ENCODE measurements around the gene RFX3.

Gene RFX3

DNA sequence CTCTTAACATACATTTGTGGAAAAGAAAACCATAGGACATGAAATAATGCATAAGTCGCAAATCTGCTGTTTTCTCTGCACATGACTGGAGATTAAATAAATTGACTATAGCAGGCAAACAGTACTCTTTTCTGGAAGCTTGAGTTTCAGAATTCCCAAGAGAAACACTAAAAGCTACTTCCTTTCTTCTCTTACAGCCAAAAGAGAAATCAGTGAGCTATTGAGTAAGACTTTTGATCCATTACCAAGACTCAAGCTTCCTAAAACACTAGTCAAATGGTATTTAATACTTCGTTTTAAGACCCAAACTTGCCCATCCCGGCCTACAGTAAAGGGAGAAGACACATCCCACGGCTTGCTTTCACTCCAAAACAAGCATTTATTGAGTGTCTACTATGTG lies 346.1 kb downstream of the RFX3 start:
- no peak overlapping the region for H3K27ac ChIP-seq
- no peaks in the 10 kb centered on the region for H3K79me2 ChIP-seq
- no peak overlapping the region for H2AFZ ChIP-seq
- no peaks in the 10 kb centered on the region for H3K4me1 ChIP-seq
- H3K4me2 ChIP-seq (ENCODE audit: low read length): no peak overlapping the region
- H3K4me3 ChIP-seq (ENCODE audit: low read depth, low read length): no peak overlapping the region
- no peaks in the 10 kb centered on the region for H3K36me3 ChIP-seq (ENCODE audit: control insufficient read depth, insufficient read depth, low read length)
- H3K27me3 ChIP-seq (ENCODE audit: control insufficient read depth, insufficient read depth, low read length): no peaks in the 10 kb centered on the region
- TF ChIP-seq, protein P1, sequence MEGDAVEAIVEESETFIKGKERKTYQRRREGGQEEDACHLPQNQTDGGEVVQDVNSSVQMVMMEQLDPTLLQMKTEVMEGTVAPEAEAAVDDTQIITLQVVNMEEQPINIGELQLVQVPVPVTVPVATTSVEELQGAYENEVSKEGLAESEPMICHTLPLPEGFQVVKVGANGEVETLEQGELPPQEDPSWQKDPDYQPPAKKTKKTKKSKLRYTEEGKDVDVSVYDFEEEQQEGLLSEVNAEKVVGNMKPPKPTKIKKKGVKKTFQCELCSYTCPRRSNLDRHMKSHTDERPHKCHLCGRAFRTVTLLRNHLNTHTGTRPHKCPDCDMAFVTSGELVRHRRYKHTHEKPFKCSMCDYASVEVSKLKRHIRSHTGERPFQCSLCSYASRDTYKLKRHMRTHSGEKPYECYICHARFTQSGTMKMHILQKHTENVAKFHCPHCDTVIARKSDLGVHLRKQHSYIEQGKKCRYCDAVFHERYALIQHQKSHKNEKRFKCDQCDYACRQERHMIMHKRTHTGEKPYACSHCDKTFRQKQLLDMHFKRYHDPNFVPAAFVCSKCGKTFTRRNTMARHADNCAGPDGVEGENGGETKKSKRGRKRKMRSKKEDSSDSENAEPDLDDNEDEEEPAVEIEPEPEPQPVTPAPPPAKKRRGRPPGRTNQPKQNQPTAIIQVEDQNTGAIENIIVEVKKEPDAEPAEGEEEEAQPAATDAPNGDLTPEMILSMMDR (IDR thresholded peaks at IDR 0.05): no peak
- H3K9me3 ChIP-seq (ENCODE audit: control insufficient read depth, low read length): no peaks in the 10 kb centered on the region
- H3K9ac ChIP-seq: no peak overlapping the region

DNA sequence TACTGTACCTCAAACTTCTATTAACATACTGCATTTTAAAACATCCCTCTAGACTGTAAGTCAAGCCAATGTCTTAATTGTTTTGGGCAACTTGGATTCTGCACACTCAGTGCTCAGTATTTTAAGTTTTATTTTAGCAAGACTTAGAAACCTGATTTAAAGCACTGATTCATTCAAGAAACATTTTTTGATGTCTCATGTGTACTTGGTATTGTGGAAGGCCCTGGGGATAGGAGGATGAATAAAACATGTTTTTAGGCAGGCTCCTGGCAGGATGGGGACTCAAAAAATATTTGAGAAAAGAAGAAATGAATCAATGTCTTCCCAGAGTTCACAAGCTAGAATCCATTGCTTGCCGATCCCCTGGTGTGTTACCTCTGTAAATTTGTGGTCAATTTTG lies 347.9 kb downstream of the RFX3 start:
- TF ChIP-seq, protein P1 (IDR thresholded peaks at IDR 0.05): no peak

DNA sequence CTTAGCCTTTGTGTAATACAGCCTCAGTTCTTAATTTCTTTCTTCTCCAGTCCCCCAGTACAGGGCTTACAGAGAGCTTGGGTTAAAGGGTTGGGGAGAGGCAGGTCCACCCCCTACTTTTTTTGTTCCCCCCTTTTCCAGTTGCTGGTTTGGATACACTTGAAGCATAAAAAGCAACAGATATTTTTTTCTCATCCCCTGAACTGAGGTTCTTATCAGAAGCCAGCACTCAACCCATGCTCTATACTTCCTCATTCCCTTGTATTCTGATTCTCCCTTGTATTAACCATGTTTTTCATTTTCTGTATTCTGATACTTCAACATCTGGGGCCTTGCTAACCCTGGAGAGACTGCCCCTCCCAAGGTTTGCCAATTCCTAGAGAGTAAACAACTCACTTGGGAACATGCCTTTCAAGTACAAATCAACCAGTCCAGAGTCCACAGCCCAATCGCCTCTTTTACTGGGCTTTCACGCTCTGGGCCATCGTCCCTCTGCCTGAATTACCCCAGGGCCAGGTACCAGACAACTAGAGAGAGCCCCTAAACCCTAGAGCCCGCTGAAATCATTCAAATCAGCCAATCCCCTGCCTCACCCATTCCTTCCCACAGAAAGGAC lies 348.5 kb downstream of the RFX3 start:
- TF ChIP-seq, protein P1 (IDR thresholded peaks at IDR 0.05): no peak
- no peaks in the 10 kb centered on the region for H3K79me2 ChIP-seq
- no peaks in the 10 kb centered on the region for H3K4me1 ChIP-seq
- H3K4me2 ChIP-seq (ENCODE audit: low read length): no peak overlapping the region
- H3K27ac ChIP-seq: no peak overlapping the region
- no peaks in the 10 kb centered on the region for H3K9me3 ChIP-seq (ENCODE audit: control insufficient read depth, low read length)
- no peak overlapping the region for H3K9ac ChIP-seq
- H2AFZ ChIP-seq: no peak overlapping the region
- H3K4me3 ChIP-seq (ENCODE audit: low read depth, low read length): no peak overlapping the region
- H3K36me3 ChIP-seq (ENCODE audit: control insufficient read depth, insufficient read depth, low read length): no peaks in the 10 kb centered on the region
- H3K27me3 ChIP-seq (ENCODE audit: control insufficient read depth, insufficient read depth, low read length): no peaks in the 10 kb centered on the region

More for the DNA sequence above, 347.9 kb downstream of the RFX3 start:
- Histone ChIP-seq H3K4me3 (ENCODE audit: low read depth, low read length) (no peak overlapping the region), H3K9me3 (ENCODE audit: control insufficient read depth, low read length) (no peaks in the 10 kb centered on the region), H3K27ac (no peak overlapping the region), H2AFZ (no peak overlapping the region), H3K27me3 (ENCODE audit: control insufficient read depth, insufficient read depth, low read length) (no peaks in the 10 kb centered on the region), H3K79me2 (no peaks in the 10 kb centered on the region), H3K4me1 (no peaks in the 10 kb centered on the region), H3K4me2 (ENCODE audit: low read length) (no peak overlapping the region), H3K9ac (no peak overlapping the region), H3K36me3 (ENCODE audit: control insufficient read depth, insufficient read depth, low read length) (no peaks in the 10 kb centered on the region)

DNA sequence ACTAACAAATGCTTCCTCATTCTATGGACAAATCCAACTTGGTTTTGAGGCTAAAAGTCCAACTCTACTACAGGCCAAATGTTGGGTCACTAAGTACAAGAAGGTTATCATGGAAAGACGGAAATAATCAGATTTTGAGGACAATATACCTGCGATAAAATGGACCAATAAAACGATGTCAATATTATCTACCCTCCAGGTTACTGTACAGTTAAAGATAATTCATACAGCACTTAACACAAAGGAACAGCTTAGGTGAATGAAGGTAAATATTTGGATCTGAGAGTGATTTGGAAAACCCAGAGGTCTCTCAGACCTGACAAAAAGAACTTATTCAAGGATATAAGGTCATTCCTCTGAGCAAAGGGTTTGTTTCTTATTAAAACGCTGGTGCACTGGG lies 352.4 kb downstream of the RFX3 start:
- TF ChIP-seq, protein P1 (IDR thresholded peaks at IDR 0.05): no peak

DNA sequence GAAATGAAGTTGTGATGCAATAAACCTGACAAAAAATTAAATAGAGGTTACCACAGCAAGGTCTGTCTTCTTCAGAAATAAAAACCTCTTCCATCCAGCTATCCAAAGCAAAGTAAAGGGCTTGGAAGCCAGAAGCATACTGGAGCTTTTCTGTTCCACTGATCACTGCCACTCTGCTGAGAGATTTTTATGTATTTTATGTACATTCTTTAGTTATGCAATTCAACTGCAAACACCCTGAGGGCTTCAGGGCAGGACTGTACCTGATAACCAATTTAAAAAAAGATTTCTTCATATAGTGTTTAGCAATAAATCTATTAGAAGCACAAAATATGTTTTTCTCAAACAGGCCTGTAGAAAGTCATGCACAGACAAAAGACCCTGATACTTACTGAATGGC lies 355.0 kb downstream of the RFX3 start:
- H3K27ac ChIP-seq: no peak overlapping the region
- no peaks in the 10 kb centered on the region for H3K27me3 ChIP-seq (ENCODE audit: control insufficient read depth, insufficient read depth, low read length)
- H3K4me2 ChIP-seq (ENCODE audit: low read length): no peak overlapping the region
- TF ChIP-seq, protein P1 (IDR thresholded peaks at IDR 0.05): no peak
- no peak overlapping the region for H3K9ac ChIP-seq
- H3K36me3 ChIP-seq (ENCODE audit: control insufficient read depth, insufficient read depth, low read length): no peaks in the 10 kb centered on the region
- H3K79me2 ChIP-seq: no peaks in the 10 kb centered on the region
- H3K4me1 ChIP-seq: no peaks in the 10 kb centered on the region
- no peak overlapping the region for H3K4me3 ChIP-seq (ENCODE audit: low read depth, low read length)
- no peak overlapping the region for H2AFZ ChIP-seq
- H3K9me3 ChIP-seq (ENCODE audit: control insufficient read depth, low read length): no peaks in the 10 kb centered on the region

More for the DNA sequence above, 352.4 kb downstream of the RFX3 start:
- Histone ChIP-seq H3K9ac (no peak overlapping the region), H3K36me3 (ENCODE audit: control insufficient read depth, insufficient read depth, low read length) (no peaks in the 10 kb centered on the region), H3K79me2 (no peaks in the 10 kb centered on the region), H3K27me3 (ENCODE audit: control insufficient read depth, insufficient read depth, low read length) (no peaks in the 10 kb centered on the region), H3K4me1 (no peaks in the 10 kb centered on the region), H3K27ac (no peak overlapping the region), H3K9me3 (ENCODE audit: control insufficient read depth, low read length) (no peaks in the 10 kb centered on the region), H3K4me2 (ENCODE audit: low read length) (no peak overlapping the region), H3K4me3 (ENCODE audit: low read depth, low read length) (no peak overlapping the region), H2AFZ (no peak overlapping the region)
